Measurements from ENCODE around the gene PTPRN2. TPM values are rescaled to one million over a fixed set of nuclear protein-coding genes. Genes with fewer than 3 reads are reported as not detected.

The PTPRN2 gene
- total and polyA plus RNA-seq, 2 donors: 1.7 to 1.9 TPM

GRCh38 chr7:157856873-157857577 is 730.6 kb downstream of the PTPRN2 start:
- 94% methylated on average over 22 of the region's 22 CpGs for WGBS
- H3K4me1 ChIP-seq (ENCODE audit: control insufficient read depth in 2 of 2, insufficient read depth in 2 of 2, low read length in 2 of 2): no peaks in the 10 kb centered on the region
- no peak overlapping the region for H3K4me3 ChIP-seq (ENCODE audit: low read length in 2 of 2)
- H3K27me3 ChIP-seq (ENCODE audit: control insufficient read depth in 2 of 2, insufficient read depth in 1 of 2, low read length in 1 of 2): peaks cover 0 to 8% of the 10 kb centered on the region in 2 donors
- no peak overlapping the region for H3K27ac ChIP-seq (ENCODE audit: low read depth in 1 of 2, low read length in 1 of 2)
- H3K9me3 ChIP-seq (ENCODE audit: control insufficient read depth in 2 of 2, insufficient read depth in 1 of 2, low read length in 1 of 2): peaks cover 0 to 1% of the 10 kb centered on the region in 2 donors
- no peaks in the 10 kb centered on the region for H3K36me3 ChIP-seq (ENCODE audit: control insufficient read depth in 2 of 2, insufficient read depth in 2 of 2, low read length in 1 of 2)
- no peak for DNase-seq (ENCODE audit: low read depth in 6 of 9, low spot score in 9 of 9)

- no peak overlapping the region for H3K4me3 ChIP-seq (ENCODE audit: low read length in 2 of 2)
- peaks cover 0 to 1% of the 10 kb centered on the region in 2 donors for H3K9me3 ChIP-seq (ENCODE audit: control insufficient read depth in 2 of 2, insufficient read depth in 1 of 2, low read length in 1 of 2)
- no peak for DNase-seq (ENCODE audit: low read depth in 6 of 9, low spot score in 9 of 9)
- H3K27ac ChIP-seq (ENCODE audit: low read depth in 1 of 2, low read length in 1 of 2): no peak overlapping the region
- no peaks in the 10 kb centered on the region for H3K36me3 ChIP-seq (ENCODE audit: control insufficient read depth in 2 of 2, insufficient read depth in 2 of 2, low read length in 1 of 2)
- peaks cover 0 to 5% of the 10 kb centered on the region in 2 donors for H3K4me1 ChIP-seq (ENCODE audit: control insufficient read depth in 2 of 2, insufficient read depth in 2 of 2, low read length in 2 of 2)
- H3K27me3 ChIP-seq (ENCODE audit: control insufficient read depth in 2 of 2, insufficient read depth in 1 of 2, low read length in 1 of 2): peaks cover 0 to 8% of the 10 kb centered on the region in 2 donors
- WGBS: 73% methylated on average over 22 of the region's 22 CpGs
These were observed 732.0 kb downstream of the PTPRN2 start for GRCh38 chr7:157855452-157856213.

- Histone ChIP-seq H3K27me3 (ENCODE audit: control insufficient read depth in 2 of 2, insufficient read depth in 1 of 2, low read length in 1 of 2) (peaks cover 0 to 8% of the 10 kb centered on the region in 2 donors), H3K4me1 (ENCODE audit: control insufficient read depth in 2 of 2, insufficient read depth in 2 of 2, low read length in 2 of 2) (peaks cover 0 to 5% of the 10 kb centered on the region in 2 donors), H3K27ac (ENCODE audit: low read depth in 1 of 2, low read length in 1 of 2) (no peak overlapping the region), H3K36me3 (ENCODE audit: control insufficient read depth in 2 of 2, insufficient read depth in 2 of 2, low read length in 1 of 2) (no peaks in the 10 kb centered on the region), H3K4me3 (ENCODE audit: low read length in 2 of 2) (no peak overlapping the region), H3K9me3 (ENCODE audit: control insufficient read depth in 2 of 2, insufficient read depth in 1 of 2, low read length in 1 of 2) (peaks cover 0 to 1% of the 10 kb centered on the region in 2 donors)
- WGBS: 94% methylated on average over 22 of the region's 22 CpGs
- DNase-seq (ENCODE audit: low read depth in 6 of 9, low spot score in 9 of 9): no peak
These were observed 732.6 kb downstream of the PTPRN2 start for GRCh38 chr7:157855016-157855415.

- peaks cover 0 to 1% of the 10 kb centered on the region in 2 donors for H3K9me3 ChIP-seq (ENCODE audit: control insufficient read depth in 2 of 2, insufficient read depth in 1 of 2, low read length in 1 of 2)
- no peaks in the 10 kb centered on the region for H3K36me3 ChIP-seq (ENCODE audit: control insufficient read depth in 2 of 2, insufficient read depth in 2 of 2, low read length in 1 of 2)
- 59% methylated on average over 28 of the region's 28 CpGs for WGBS
- peak in 1 of 9 donors; percentile 6 for DNase-seq (ENCODE audit: low read depth in 6 of 9, low spot score in 9 of 9)
- H3K27ac ChIP-seq (ENCODE audit: low read depth in 1 of 2, low read length in 1 of 2): no peak overlapping the region
- H3K4me1 ChIP-seq (ENCODE audit: control insufficient read depth in 2 of 2, insufficient read depth in 2 of 2, low read length in 2 of 2): peaks cover 0 to 5% of the 10 kb centered on the region in 2 donors
- no peak overlapping the region for H3K4me3 ChIP-seq (ENCODE audit: low read length in 2 of 2)
- H3K27me3 ChIP-seq (ENCODE audit: control insufficient read depth in 2 of 2, insufficient read depth in 1 of 2, low read length in 1 of 2): peaks cover 0 to 8% of the 10 kb centered on the region in 2 donors
These were observed 733.3 kb downstream of the PTPRN2 start for GRCh38 chr7:157854066-157854891.

GRCh38 chr7:157853789-157854065 is 733.9 kb downstream of the PTPRN2 start:
- Histone ChIP-seq H3K27me3 (ENCODE audit: control insufficient read depth in 2 of 2, insufficient read depth in 1 of 2, low read length in 1 of 2) (peaks cover 0 to 8% of the 10 kb centered on the region in 2 donors), H3K9me3 (ENCODE audit: control insufficient read depth in 2 of 2, insufficient read depth in 1 of 2, low read length in 1 of 2) (peaks cover 0 to 1% of the 10 kb centered on the region in 2 donors), H3K27ac (ENCODE audit: low read depth in 1 of 2, low read length in 1 of 2) (no peak overlapping the region), H3K36me3 (ENCODE audit: control insufficient read depth in 2 of 2, insufficient read depth in 2 of 2, low read length in 1 of 2) (no peaks in the 10 kb centered on the region), H3K4me1 (ENCODE audit: control insufficient read depth in 2 of 2, insufficient read depth in 2 of 2, low read length in 2 of 2) (peaks cover 0 to 5% of the 10 kb centered on the region in 2 donors), H3K4me3 (ENCODE audit: low read length in 2 of 2) (no peak overlapping the region)
- 98% methylated on average over 13 of the region's 13 CpGs for WGBS
- DNase-seq (ENCODE audit: low read depth in 6 of 9, low spot score in 9 of 9): no peak

- H3K4me1 ChIP-seq (ENCODE audit: control insufficient read depth in 2 of 2, insufficient read depth in 2 of 2, low read length in 2 of 2): peaks cover 0 to 5% of the 10 kb centered on the region in 2 donors
These were observed 734.4 kb downstream of the PTPRN2 start for GRCh38 chr7:157853076-157853788.

GRCh38 chr7:157851501-157852067 is 736.0 kb downstream of the PTPRN2 start:
- H3K27me3 ChIP-seq (ENCODE audit: control insufficient read depth in 2 of 2, insufficient read depth in 1 of 2, low read length in 1 of 2): peaks cover 0 to 6% of the 10 kb centered on the region in 2 donors
- WGBS: 22% methylated on average over 20 of the region's 20 CpGs
- H3K4me3 ChIP-seq (ENCODE audit: low read length in 2 of 2): peak overlapping the region in 1 of 2 donors; percentile 16
- DNase-seq (ENCODE audit: low read depth in 6 of 9, low spot score in 9 of 9): peak; percentile 42 to 91 (median 58)
- H3K4me1 ChIP-seq (ENCODE audit: control insufficient read depth in 2 of 2, insufficient read depth in 2 of 2, low read length in 2 of 2): peaks cover 0 to 5% of the 10 kb centered on the region in 2 donors
- no peaks in the 10 kb centered on the region for H3K36me3 ChIP-seq (ENCODE audit: control insufficient read depth in 2 of 2, insufficient read depth in 2 of 2, low read length in 1 of 2)
- H3K27ac ChIP-seq (ENCODE audit: low read depth in 1 of 2, low read length in 1 of 2): peak overlapping the region; percentile 48 to 71
- no peaks in the 10 kb centered on the region for H3K9me3 ChIP-seq (ENCODE audit: control insufficient read depth in 2 of 2, insufficient read depth in 1 of 2, low read length in 1 of 2)

More at GRCh38 chr7:157853076-157853788, 734.4 kb downstream of the PTPRN2 start:
- peaks cover 0 to 8% of the 10 kb centered on the region in 2 donors for H3K27me3 ChIP-seq (ENCODE audit: control insufficient read depth in 2 of 2, insufficient read depth in 1 of 2, low read length in 1 of 2)
- H3K36me3 ChIP-seq (ENCODE audit: control insufficient read depth in 2 of 2, insufficient read depth in 2 of 2, low read length in 1 of 2): no peaks in the 10 kb centered on the region
- no peak for DNase-seq (ENCODE audit: low read depth in 6 of 9, low spot score in 9 of 9)
- 96% methylated on average over 26 of the region's 26 CpGs for WGBS
- H3K9me3 ChIP-seq (ENCODE audit: control insufficient read depth in 2 of 2, insufficient read depth in 1 of 2, low read length in 1 of 2): peaks cover 0 to 1% of the 10 kb centered on the region in 2 donors
- no peak overlapping the region for H3K27ac ChIP-seq (ENCODE audit: low read depth in 1 of 2, low read length in 1 of 2)
- H3K4me3 ChIP-seq (ENCODE audit: low read length in 2 of 2): no peak overlapping the region

All from thymus (tissue), 11 donors.